Osteoblast (primary cell): Measurements from ENCODE around the gene IFNA8. TPM values are rescaled to one million over a fixed set of nuclear protein-coding genes. Genes with fewer than 3 reads are reported as not detected.
"Not testable (repeated sequence)": the region's sequence is repeated elsewhere in the genome, so short reads cannot be mapped to it uniquely, and the experiment has no call there.

Experiments
- DNase-seq: peaks from one replicate; pipeline ENCODE4 v3.0.0; 2011; ENCODE audit warnings: low spot score, mixed read lengths; ENCODE audit not compliant: insufficient read length; ENCODE audit errors: missing footprints
- H2AFZ ChIP-seq: 2 replicates; pipeline ENCODE4 v1.6.0; 2011; ENCODE audit warnings: mild to moderate bottlenecking, low read length
- H3K27ac ChIP-seq: 2 replicates; pipeline ENCODE4 v1.5.1; 2011; ENCODE audit warnings: mild to moderate bottlenecking, low read depth, low read length, moderate library complexity
- H3K27me3 ChIP-seq: 2 replicates; pipeline ENCODE4 v1.6.0; 2012; ENCODE audit warnings: mild to moderate bottlenecking, control low read depth, inconsistent platforms, low read length, moderate library complexity; ENCODE audit not compliant: insufficient read depth
- H3K36me3 ChIP-seq: 2 replicates; pipeline ENCODE4 v1.5.1; 2011; ENCODE audit warnings: mild to moderate bottlenecking, low read length, control low read depth, moderate library complexity; ENCODE audit not compliant: insufficient read depth
- H3K4me1 ChIP-seq: 2 replicates; pipeline ENCODE4 v1.5.1; 2011; ENCODE audit warnings: mild to moderate bottlenecking, low read length, control low read depth, moderate library complexity; ENCODE audit not compliant: insufficient read depth
- H3K4me2 ChIP-seq: 2 replicates; pipeline ENCODE4 v1.6.0; 2011; ENCODE audit warnings: mild to moderate bottlenecking, low read length; ENCODE audit not compliant: insufficient read depth
- H3K4me3 ChIP-seq: fragments of 200-600 bp; sonication (generic); 3 replicates; pipeline ENCODE4 v1.5.1; 2012; ENCODE audit warnings: mild to moderate bottlenecking, low read length, inconsistent platforms; ENCODE audit not compliant: insufficient read depth
- H3K79me2 ChIP-seq: 2 replicates; pipeline ENCODE4 v1.6.0; 2012; ENCODE audit warnings: mild to moderate bottlenecking, low read length, control low read depth, inconsistent platforms; ENCODE audit not compliant: insufficient read depth
- H3K9me3 ChIP-seq: 2 replicates; pipeline ENCODE4 v1.5.1; 2011; ENCODE audit warnings: low read depth, low read length, control low read depth
- H4K20me1 ChIP-seq: 2 replicates; pipeline ENCODE4 v1.6.0; 2012; ENCODE audit warnings: mild to moderate bottlenecking, low read length, control low read depth; ENCODE audit not compliant: insufficient read depth
- total RNA-seq: library from RNA; depleted of rRNA; stranded (reverse); fragments of >200 nt; gene quantifications from 2 replicates; pipeline ENCODE4 v1.2.3, GENCODE V29; 2012
- TF ChIP-seq, protein P1 (sequence below): IDR thresholded peaks from 2 replicates; pipeline ENCODE4 v1.5.1; 2011; ENCODE audit warnings: mild to moderate bottlenecking, low read depth, low read length, moderate library complexity; ENCODE audit errors: extremely low read depth

Gene IFNA8
- total RNA-seq, 1 donor: not detected

DNA sequence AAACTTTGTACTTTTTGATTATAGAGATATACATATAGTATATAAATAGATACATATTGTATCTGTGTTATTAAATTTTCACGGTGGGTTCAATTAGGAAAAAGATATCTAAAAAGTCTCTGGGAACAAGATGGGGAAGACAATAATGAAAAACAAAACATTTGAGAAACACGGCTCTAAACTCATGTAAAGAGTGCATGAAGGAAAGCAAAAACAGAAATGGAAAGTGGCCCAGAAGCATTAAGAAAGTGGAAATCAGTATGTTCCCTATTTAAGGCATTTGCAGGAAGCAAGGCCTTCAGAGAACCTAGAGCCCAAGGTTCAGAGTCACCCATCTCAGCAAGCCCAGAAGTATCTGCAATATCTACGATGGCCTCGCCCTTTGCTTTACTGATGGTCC, 31.2 kb downstream of the IFNA8 start, which contains the start of gene IFNA1:
Gene IFNA1, plus strand, starts transcription at position 301 of the 400 bp plus-strand sequence. Its CDS starts 69 bp downstream, at position 370.
- DNase-seq: no peak
- no peaks in the 10 kb centered on the region for H4K20me1 ChIP-seq
- no peaks in the 10 kb centered on the region for H3K79me2 ChIP-seq
- no peaks in the 10 kb centered on the region for H3K27me3 ChIP-seq
- H3K4me2 ChIP-seq: no peak within 1 kb of the TSS
- H3K4me1 ChIP-seq: no peaks in the 10 kb centered on the region
- no peaks in the 10 kb centered on the region for H3K36me3 ChIP-seq
- H3K4me3 ChIP-seq: no peak within 1 kb of the TSS
- peaks cover 2% of the 10 kb centered on the region for H3K9me3 ChIP-seq
- no peak within 1 kb of the TSS for H2AFZ ChIP-seq
- H3K27ac ChIP-seq: no peak within 1 kb of the TSS
- TF ChIP-seq, protein P1, sequence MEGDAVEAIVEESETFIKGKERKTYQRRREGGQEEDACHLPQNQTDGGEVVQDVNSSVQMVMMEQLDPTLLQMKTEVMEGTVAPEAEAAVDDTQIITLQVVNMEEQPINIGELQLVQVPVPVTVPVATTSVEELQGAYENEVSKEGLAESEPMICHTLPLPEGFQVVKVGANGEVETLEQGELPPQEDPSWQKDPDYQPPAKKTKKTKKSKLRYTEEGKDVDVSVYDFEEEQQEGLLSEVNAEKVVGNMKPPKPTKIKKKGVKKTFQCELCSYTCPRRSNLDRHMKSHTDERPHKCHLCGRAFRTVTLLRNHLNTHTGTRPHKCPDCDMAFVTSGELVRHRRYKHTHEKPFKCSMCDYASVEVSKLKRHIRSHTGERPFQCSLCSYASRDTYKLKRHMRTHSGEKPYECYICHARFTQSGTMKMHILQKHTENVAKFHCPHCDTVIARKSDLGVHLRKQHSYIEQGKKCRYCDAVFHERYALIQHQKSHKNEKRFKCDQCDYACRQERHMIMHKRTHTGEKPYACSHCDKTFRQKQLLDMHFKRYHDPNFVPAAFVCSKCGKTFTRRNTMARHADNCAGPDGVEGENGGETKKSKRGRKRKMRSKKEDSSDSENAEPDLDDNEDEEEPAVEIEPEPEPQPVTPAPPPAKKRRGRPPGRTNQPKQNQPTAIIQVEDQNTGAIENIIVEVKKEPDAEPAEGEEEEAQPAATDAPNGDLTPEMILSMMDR: no peak

DNA sequence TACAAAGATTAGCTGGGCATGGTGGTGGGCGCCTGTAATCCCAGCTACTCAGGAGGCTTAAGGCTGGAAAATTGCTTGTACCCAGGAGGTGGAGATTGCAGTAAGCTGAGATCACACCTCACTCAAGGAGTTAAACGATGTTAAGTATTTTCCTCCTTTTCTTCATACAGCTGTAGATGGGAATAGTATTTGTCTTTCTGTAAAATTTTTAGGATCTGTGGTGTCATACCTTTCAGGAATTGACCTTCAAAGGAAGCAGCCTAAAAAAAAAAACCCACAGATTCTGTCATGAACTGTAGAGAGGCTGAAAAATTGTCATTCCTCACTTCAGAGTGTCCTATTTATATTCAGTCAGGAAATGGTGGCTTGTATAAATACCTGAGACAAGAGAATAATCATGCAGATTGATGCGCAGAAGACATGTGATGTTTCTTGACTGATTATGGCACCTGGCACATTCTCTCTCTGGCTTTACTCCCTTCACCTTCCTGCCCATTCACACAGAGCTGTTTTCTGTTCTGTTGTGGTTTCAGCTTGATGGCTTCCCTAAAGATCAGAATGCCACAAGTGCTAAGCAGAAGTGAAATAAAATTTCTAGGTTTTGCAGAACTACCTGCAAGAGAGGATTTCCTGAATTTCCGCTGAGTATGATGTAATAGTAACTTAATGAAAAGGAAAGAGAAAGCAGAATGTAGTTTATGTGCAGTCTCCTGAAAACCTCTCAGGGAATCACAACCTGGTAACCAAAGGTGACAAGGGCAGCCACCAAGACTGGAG, 35.1 kb downstream of the IFNA8 start:
- no peak overlapping the region for H3K4me2 ChIP-seq
- H3K79me2 ChIP-seq: no peaks in the 10 kb centered on the region
- no peaks in the 10 kb centered on the region for H3K4me1 ChIP-seq
- H3K27ac ChIP-seq: no peak overlapping the region
- no peaks in the 10 kb centered on the region for H4K20me1 ChIP-seq
- DNase-seq: no peak
- no peak overlapping the region for H2AFZ ChIP-seq
- no peaks in the 10 kb centered on the region for H3K27me3 ChIP-seq
- no peaks in the 10 kb centered on the region for H3K36me3 ChIP-seq
- peaks cover 2% of the 10 kb centered on the region for H3K9me3 ChIP-seq
- TF ChIP-seq, protein P1: no peak
- H3K4me3 ChIP-seq: no peak overlapping the region

DNA sequence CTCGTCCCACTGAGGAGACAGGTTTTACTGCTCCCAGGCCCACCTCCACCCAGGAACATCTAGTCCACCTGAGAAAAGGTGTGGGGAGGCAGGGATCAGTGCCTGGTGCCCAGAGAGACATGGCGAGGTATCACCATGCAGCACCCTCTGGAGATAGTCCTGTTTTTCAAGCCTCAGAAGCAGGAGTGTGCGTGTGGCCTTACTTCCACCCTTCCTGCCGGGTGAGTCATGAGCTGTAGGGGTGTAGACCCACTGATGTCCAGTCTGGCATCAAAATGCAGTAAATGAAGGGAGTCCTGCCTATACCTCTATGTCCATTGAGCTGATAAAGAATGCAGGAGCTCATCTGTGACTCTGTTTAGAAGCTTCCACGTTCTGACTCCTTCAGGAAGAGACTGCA, 40.4 kb downstream of the IFNA8 start:
- not testable (repeated sequence) for H4K20me1 ChIP-seq, H2AFZ ChIP-seq, H3K4me3 ChIP-seq, H3K4me1 ChIP-seq, H3K9me3 ChIP-seq, H3K27me3 ChIP-seq, H3K4me2 ChIP-seq, H3K27ac ChIP-seq, H3K79me2 ChIP-seq, DNase-seq
- peaks cover 13% of the 10 kb centered on the region for H3K36me3 ChIP-seq

DNA sequence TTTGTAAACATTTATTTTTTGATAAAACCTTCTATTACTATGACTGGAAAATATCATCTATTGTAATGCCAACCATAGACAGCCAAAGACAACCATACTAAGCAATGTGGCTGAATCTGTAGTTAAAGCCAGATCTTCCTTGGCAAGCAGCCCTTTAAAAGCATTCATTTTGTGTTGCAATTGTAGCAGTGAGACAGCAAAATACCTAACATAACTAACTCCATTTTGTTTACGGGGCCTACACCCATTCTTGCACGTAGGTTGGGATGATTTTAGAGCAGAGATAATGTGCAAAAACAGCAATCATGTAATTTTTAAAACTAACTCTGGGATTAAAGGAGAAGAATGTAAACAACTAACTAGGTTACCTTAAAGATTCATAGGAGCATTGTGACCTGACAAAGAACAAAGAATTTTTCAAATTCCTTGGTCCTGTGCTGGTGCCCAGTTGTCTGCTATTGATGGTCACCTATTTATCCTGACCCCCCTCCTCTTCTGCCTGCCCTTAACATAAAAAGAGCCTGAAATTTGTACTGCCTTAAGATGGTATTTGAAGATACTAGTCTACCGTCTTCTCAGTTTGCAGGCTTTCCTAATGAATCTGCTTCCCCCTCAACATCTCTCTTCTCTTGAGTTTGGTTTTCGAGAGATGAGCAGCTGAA, 41.9 kb downstream of the IFNA8 start:
- no peak overlapping the region for H2AFZ ChIP-seq
- TF ChIP-seq, protein P1: no peak
- H3K4me3 ChIP-seq: no peak overlapping the region
- H4K20me1 ChIP-seq: peaks cover 6% of the 10 kb centered on the region
- peaks cover 12% of the 10 kb centered on the region for H3K4me1 ChIP-seq
- no peaks in the 10 kb centered on the region for H3K79me2 ChIP-seq
- DNase-seq: peak; percentile 10
- no peak overlapping the region for H3K27ac ChIP-seq
- peaks cover 29% of the 10 kb centered on the region for H3K36me3 ChIP-seq
- H3K4me2 ChIP-seq: no peak overlapping the region
- H3K27me3 ChIP-seq: no peaks in the 10 kb centered on the region
- H3K9me3 ChIP-seq: no peaks in the 10 kb centered on the region
